H1 (cell line): ENCODE data around the gene GLCE. TPM values are rescaled to one million over a fixed set of nuclear protein-coding genes. Genes with fewer than 3 reads are reported as not detected.

Experiments
- CTCF ChIA-PET: fragments of 300-600 bp; sonication (Branson Sonifier 250); formaldehyde crosslinking; loops from one replicate; lab custom pipeline; 2021; ENCODE audit not compliant: partially characterized antibody; lab: Charles Lee
- POLR2A ChIA-PET: fragments of 300-600 bp; sonication (Branson Sonifier 250); formaldehyde crosslinking; loops from one replicate; lab custom pipeline; 2021; ENCODE audit warnings: inconsistent platforms; ENCODE audit not compliant: partially characterized antibody; lab: Charles Lee
- DNase-seq, 2 experiments: peaks; one replicate each; pipeline versions ENCODE4 v3.0.0 to v3.0.0-alpha.2; 2010 to 2022; ENCODE audit warnings: low spot score in 2 of 2, low read depth in 1 of 2, mixed read lengths in 1 of 2
- FAIRE-seq: peaks from 2 replicates; lab custom pipeline; 2011; peaks lifted over from hg19 to GRCh38; lab: Jason Lieb, UNC
- H2AFZ ChIP-seq: 2 replicates; pipeline ENCODE4 v1.8.1; 2012; ENCODE audit warnings: low read length, inconsistent platforms
- H2AK5ac ChIP-seq: 2 replicates; pipeline ENCODE4 v1.6.1; 2013; ENCODE audit warnings: low read depth, low read length
- H2BK120ac ChIP-seq: replicated peaks from 2 replicates; pipeline ENCODE3; 2013; ENCODE audit warnings: low read depth, low read length, inconsistent platforms
- H2BK12ac ChIP-seq: 2 replicates; pipeline ENCODE4 v1.6.1; 2013; ENCODE audit warnings: low read depth, low read length
- H2BK15ac ChIP-seq: 2 replicates; pipeline ENCODE4 v1.6.1; 2013; ENCODE audit warnings: low read length
- H2BK20ac ChIP-seq: 2 replicates; pipeline ENCODE4 v1.6.1; 2013; ENCODE audit warnings: low read length
- H2BK5ac ChIP-seq: 2 replicates; pipeline ENCODE4 v1.6.1; 2013; ENCODE audit warnings: low read depth, low read length
- H3K14ac ChIP-seq: 2 replicates; pipeline ENCODE4 v1.6.1; 2013; ENCODE audit warnings: inconsistent platforms; ENCODE audit not compliant: insufficient read length
- H3K18ac ChIP-seq: 2 replicates; pipeline ENCODE4 v1.6.1; 2013; ENCODE audit warnings: low read length; ENCODE audit errors: extremely low read depth
- H3K23ac ChIP-seq: 2 replicates; pipeline ENCODE4 v1.6.1; 2013; ENCODE audit warnings: inconsistent platforms; ENCODE audit not compliant: insufficient read length
- H3K23me2 ChIP-seq: 2 replicates; pipeline ENCODE4 v1.6.1; 2013; ENCODE audit warnings: low read depth, low read length
- H3K27ac ChIP-seq: 2 replicates; pipeline ENCODE4 v1.6.1; 2011; ENCODE audit warnings: low read depth, low read length, inconsistent platforms
- H3K27me3 ChIP-seq, 4 experiments: replicated peaks in 1 of 4; 1 replicate in 1 of 4; 2 replicates in 3 of 4; pipeline versions ENCODE4 v1.6.1 to v1.8.1; 2011 to 2013; ENCODE audit warnings: low read length in 3 of 4, mild to moderate bottlenecking in 3 of 4, inconsistent platforms in 2 of 4, mixed read lengths in 2 of 4, moderate library complexity in 1 of 4; ENCODE audit not compliant: control insufficient read depth in 3 of 4, insufficient read depth in 3 of 4; ENCODE audit errors: extremely low read depth in 1 of 4
- H3K36me3 ChIP-seq, 4 experiments: 2 replicates each; pipeline versions ENCODE4 v1.6.1 to v1.8.1; 2011 to 2013; ENCODE audit warnings: mild to moderate bottlenecking in 4 of 4, low read length in 3 of 4, moderate library complexity in 2 of 4, control low read depth in 1 of 4, inconsistent platforms in 1 of 4; ENCODE audit not compliant: insufficient read depth in 4 of 4, control insufficient read depth in 2 of 4
- H3K4ac ChIP-seq: replicated peaks from 2 replicates; pipeline ENCODE3; 2013; ENCODE audit warnings: low read length, low read depth, mixed read lengths, inconsistent platforms; ENCODE audit not compliant: insufficient read length
- H3K4me1 ChIP-seq, 4 experiments: replicated peaks in 1 of 4; 1 replicate in 1 of 4; 2 replicates in 3 of 4; pipeline versions ENCODE4 v1.6.1 to v1.8.1; 2011 to 2013; ENCODE audit warnings: low read length in 3 of 4, inconsistent platforms in 2 of 4, mixed read lengths in 1 of 4; ENCODE audit not compliant: insufficient read depth in 4 of 4, control insufficient read depth in 3 of 4
- H3K4me2 ChIP-seq, 2 experiments: 2 replicates each; pipeline versions ENCODE4 v1.6.1 to v1.8.1; 2011 to 2013; ENCODE audit warnings: low read depth in 2 of 2, low read length in 2 of 2, control low read depth in 1 of 2, inconsistent platforms in 1 of 2, mild to moderate bottlenecking in 1 of 2; ENCODE audit not compliant: insufficient read depth in 1 of 2
- H3K4me3 ChIP-seq, 4 experiments: fragments of 200-600, 300-600 bp in 1 of 4; sonication (generic), shearing (Covaris generic), sonication (Bioruptor Twin) in 1 of 4; 2 replicates each; pipeline versions ENCODE4 v1.5.1 to v1.8.1; 2011 to 2016; ENCODE audit warnings: low read length in 4 of 4, low read depth in 3 of 4, control low read depth in 2 of 4, inconsistent platforms in 2 of 4, mild to moderate bottlenecking in 2 of 4, mixed read lengths in 1 of 4, moderate library complexity in 1 of 4; ENCODE audit not compliant: insufficient read depth in 2 of 4; ENCODE audit errors: extremely low read depth in 1 of 4
- H3K56ac ChIP-seq: replicated peaks from 2 replicates; pipeline ENCODE3; 2013; ENCODE audit warnings: low read depth, mild to moderate bottlenecking, mixed read lengths, low read length, inconsistent platforms; ENCODE audit not compliant: insufficient read length
- H3K79me1 ChIP-seq: 2 replicates; pipeline ENCODE4 v1.6.1; 2013; ENCODE audit warnings: low read depth, low read length, control low read depth
- H3K79me2 ChIP-seq, 2 experiments: 2 replicates each; pipeline versions ENCODE4 v1.6.1 to v1.8.1; 2012 to 2013; ENCODE audit warnings: low read length in 2 of 2, mild to moderate bottlenecking in 2 of 2, inconsistent platforms in 1 of 2; ENCODE audit not compliant: insufficient read depth in 2 of 2, control insufficient read depth in 1 of 2
- H3K9ac ChIP-seq, 4 experiments: replicated peaks in 1 of 4; 1 replicate in 1 of 4; 2 replicates in 3 of 4; pipeline versions ENCODE4 v1.6.1 to v1.8.1; 2011 to 2013; ENCODE audit warnings: low read depth in 3 of 4, low read length in 3 of 4, control low read depth in 2 of 4, mild to moderate bottlenecking in 2 of 4, moderate library complexity in 2 of 4, inconsistent platforms in 1 of 4; ENCODE audit errors: extremely low read depth in 1 of 4
- H3K9me3 ChIP-seq, 2 experiments: 2 replicates each; pipeline versions ENCODE4 v1.6.1 to v1.8.1; 2012 to 2013; ENCODE audit warnings: mild to moderate bottlenecking in 2 of 2, moderate library complexity in 2 of 2, control low read depth in 1 of 2, inconsistent platforms in 1 of 2, low read depth in 1 of 2, low read length in 1 of 2, mixed read lengths in 1 of 2; ENCODE audit not compliant: insufficient read depth in 2 of 2
- H4K20me1 ChIP-seq, 2 experiments: replicated peaks in 1 of 2; 2 replicates each; pipeline versions ENCODE3 to v1.8.1; 2011 to 2013; ENCODE audit warnings: inconsistent platforms in 2 of 2, low read length in 2 of 2, mild to moderate bottlenecking in 1 of 2; ENCODE audit not compliant: insufficient read depth in 2 of 2, control insufficient read depth in 1 of 2
- H4K5ac ChIP-seq: 2 replicates; pipeline ENCODE4 v1.6.1; 2013; ENCODE audit warnings: low read length, low read depth, mixed read lengths, inconsistent platforms; ENCODE audit not compliant: insufficient read length
- H4K8ac ChIP-seq: 2 replicates; pipeline ENCODE4 v1.8.0; 2013; ENCODE audit warnings: mild to moderate bottlenecking, moderate library complexity, low read length, inconsistent platforms; ENCODE audit not compliant: insufficient read depth; ENCODE audit errors: extremely low read depth
- H4K91ac ChIP-seq: replicated peaks from 2 replicates; pipeline ENCODE3; 2013; ENCODE audit warnings: low read length, mixed read lengths, inconsistent platforms; ENCODE audit not compliant: insufficient read length
- GTF2F1 ChIP-seq: IDR thresholded peaks from 2 replicates; pipeline ENCODE4 v1.6.1; 2012; ENCODE audit warnings: low read depth, low read length, improper control_type of control experiment, borderline replicate concordance
- PHF8 ChIP-seq: fragments of 200-600 bp; sonication (generic); conservative IDR thresholded peaks from 2 replicates; pipeline ENCODE4 v1.7.1; 2012; ENCODE audit warnings: low read depth, mild to moderate bottlenecking, inconsistent platforms, low read length, moderate library complexity
- POLR2AphosphoS5 ChIP-seq: IDR thresholded peaks from 2 replicates; pipeline ENCODE4 v1.6.1; 2011; ENCODE audit warnings: low read depth, low read length
- RAD21 ChIP-seq, 2 experiments: IDR thresholded peaks in 1 of 2; conservative IDR thresholded peaks in 1 of 2; 2 replicates each; pipeline ENCODE4 v1.6.1; 2011; ENCODE audit warnings: low read depth in 2 of 2, low read length in 2 of 2, improper control_type of control experiment in 1 of 2, inconsistent platforms in 1 of 2, mild to moderate bottlenecking in 1 of 2, moderate library complexity in 1 of 2
- SAP30 ChIP-seq: fragments of 300-600 bp; sonication (generic); IDR thresholded peaks from 2 replicates; pipeline ENCODE4 v1.7.1; 2012; ENCODE audit warnings: low read length, moderate library complexity, mild to moderate bottlenecking, inconsistent platforms; ENCODE audit not compliant: insufficient read depth, insufficient replicate concordance
- TEAD4 ChIP-seq: IDR thresholded peaks from 2 replicates; pipeline ENCODE4 v1.6.1; 2012; ENCODE audit warnings: low read depth, low read length, inconsistent platforms, mixed read lengths
- WGBS, 2 experiments: shearing (Covaris generic) in 1 of 2; methylation state at CpG; one replicate each; pipeline versions ENCODE4 v1.1.6 to v1.1.7; 2013 to 2015; ENCODE audit warnings: low lambda C conversion rate in 2 of 2, mixed read lengths in 2 of 2, inconsistent platforms in 1 of 2, low coverage in 1 of 2, missing lambda C conversion rate in 1 of 2; ENCODE audit not compliant: insufficient replicate concordance in 2 of 2, insufficient coverage in 1 of 2, insufficient read length in 1 of 2; ENCODE audit errors: extremely low coverage in 1 of 2, missing lambda C conversion rate in 1 of 2; 5-methylcytosine and 5-hydroxymethylcytosine counted together
- polyA plus RNA-seq, 7 experiments: library from polyadenylated mRNA; depleted of rRNA in 3 of 7; stranded (reverse) in 5 of 7; unstranded in 2 of 7; fragments of >200 nt in 5 of 7; fragments of 200-250 nt in 2 of 7; gene quantifications; 1 replicate in 5 of 7; 2 replicates in 1 of 7; 4 replicates in 1 of 7; pipeline versions ENCODE4 v1.2.1 to v1.2.3, GENCODE V29; 2011 to 2013; ENCODE audit warnings: missing spikeins in 2 of 7, mixed read lengths in 2 of 7
- total RNA-seq: library from RNA; stranded (reverse); fragmentation: NEBNext Ultra II Directional; extraction: Animal tissue kit (Norgen Biotek cat#: 25700); gene quantifications from 2 replicates; pipeline ENCODE4 v1.2.1, GENCODE V29; 2021
- TF ChIP-seq, protein P1 (sequence below), 3 experiments: IDR thresholded peaks; 1 replicate in 2 of 3; 2 replicates in 1 of 3; pipeline versions ENCODE4 v1.5.1 to v1.6.1; 2011; ENCODE audit warnings: low read length in 3 of 3, mild to moderate bottlenecking in 3 of 3, inconsistent platforms in 2 of 3, low read depth in 1 of 3, moderate library complexity in 1 of 3; ENCODE audit not compliant: insufficient read depth in 1 of 3; ENCODE audit errors: control extremely low read depth in 1 of 3
- TF ChIP-seq, protein P2 (sequence below): IDR thresholded peaks from 2 replicates; pipeline ENCODE4 v1.6.1; 2012; ENCODE audit warnings: low read length, inconsistent platforms

Gene GLCE
- total and polyA plus RNA-seq, 2 of the 8 experiments (the other 6 are each of a cell fraction or from before 2014, with no cell fraction given) = 17.1 to 22.7 TPM

DNA sequence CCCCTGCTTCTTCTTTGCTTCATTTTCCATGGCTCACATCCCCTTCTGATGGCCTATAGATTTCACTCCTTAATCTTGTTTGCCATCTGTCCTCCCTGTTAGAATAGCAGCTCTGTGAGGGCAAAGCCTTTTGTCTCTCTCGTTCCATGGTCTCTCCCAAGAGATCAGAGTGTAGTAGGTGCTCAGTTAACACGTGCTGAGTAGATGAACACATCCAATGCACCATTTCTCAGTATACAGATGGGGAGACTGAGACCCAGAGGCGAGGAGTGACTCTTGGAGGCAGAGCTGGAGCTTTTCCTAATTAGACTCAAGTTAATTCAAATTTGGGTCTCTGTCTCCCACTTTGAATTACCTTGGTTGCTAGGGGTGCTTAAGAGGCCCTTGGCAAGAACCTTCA is 142.5 kb downstream of the GLCE start:
- Histone ChIP-seq H3K79me1 (peaks cover 3% of the 10 kb centered on the region), H2AFZ (no peak overlapping the region), H2BK5ac (no peak overlapping the region), H3K14ac (no peak overlapping the region), H4K8ac (no peak overlapping the region), H3K4ac (no peak overlapping the region), H3K4me1 (peaks cover 5 to 20% (median 12%) of the 10 kb centered on the region in 4 experiments), H2AK5ac (0 out of 2 replicates have a peak overlapping the region, but pooled peaks have one; percentile 48), H3K27ac (no peak overlapping the region), H3K18ac (peak overlapping the region; percentile 32), H3K27me3 (peaks cover 7 to 27% (median 18%) of the 10 kb centered on the region in 4 experiments), H3K23ac (no peak overlapping the region), H2BK20ac (no peak overlapping the region), H3K36me3 (no peaks in the 10 kb centered on the region; a peak in 2 of 8 replicates), H2BK15ac (no peak overlapping the region), H2BK12ac (no peak overlapping the region), H3K9me3 (no peaks in the 10 kb centered on the region), H4K91ac (no peak overlapping the region), H4K20me1 (no peaks in the 10 kb centered on the region), H3K4me3 (no peak overlapping the region), H2BK120ac (no peak overlapping the region), H3K23me2 (peaks cover 15% of the 10 kb centered on the region; the same call in 1 of the 2 replicates), H3K79me2 (no peaks in the 10 kb centered on the region), H3K4me2 (no peak overlapping the region), H3K9ac (no peak overlapping the region), H4K5ac (no peak overlapping the region), H3K56ac (no peak overlapping the region)
- ChIA-PET POLR2A (no interaction called here), CTCF (interaction anchor here (0.6 to 4.2 kb wide), 20 partner anchors 11 to 257 kb away, joined by 3 to 26 read pairs (median 4); no protein-coding TSS in a partner anchor)
- no peak for FAIRE-seq
- no peak for DNase-seq
- 63% methylated on average over 3 of the region's 3 CpGs; no CpG with 5 or more reads in 1 of the 2 experiments for WGBS, 2 experiments
- TF ChIP-seq RAD21 (IDR thresholded peaks at IDR 0.05 in 1 of 2, conservative IDR thresholded peaks at IDR 0.05 in 1 of 2; ENCODE audit: low read depth in 2 of 2, low read length in 2 of 2) = no peak
- no peak for TF ChIP-seq PHF8
- TF ChIP-seq, protein P1, sequence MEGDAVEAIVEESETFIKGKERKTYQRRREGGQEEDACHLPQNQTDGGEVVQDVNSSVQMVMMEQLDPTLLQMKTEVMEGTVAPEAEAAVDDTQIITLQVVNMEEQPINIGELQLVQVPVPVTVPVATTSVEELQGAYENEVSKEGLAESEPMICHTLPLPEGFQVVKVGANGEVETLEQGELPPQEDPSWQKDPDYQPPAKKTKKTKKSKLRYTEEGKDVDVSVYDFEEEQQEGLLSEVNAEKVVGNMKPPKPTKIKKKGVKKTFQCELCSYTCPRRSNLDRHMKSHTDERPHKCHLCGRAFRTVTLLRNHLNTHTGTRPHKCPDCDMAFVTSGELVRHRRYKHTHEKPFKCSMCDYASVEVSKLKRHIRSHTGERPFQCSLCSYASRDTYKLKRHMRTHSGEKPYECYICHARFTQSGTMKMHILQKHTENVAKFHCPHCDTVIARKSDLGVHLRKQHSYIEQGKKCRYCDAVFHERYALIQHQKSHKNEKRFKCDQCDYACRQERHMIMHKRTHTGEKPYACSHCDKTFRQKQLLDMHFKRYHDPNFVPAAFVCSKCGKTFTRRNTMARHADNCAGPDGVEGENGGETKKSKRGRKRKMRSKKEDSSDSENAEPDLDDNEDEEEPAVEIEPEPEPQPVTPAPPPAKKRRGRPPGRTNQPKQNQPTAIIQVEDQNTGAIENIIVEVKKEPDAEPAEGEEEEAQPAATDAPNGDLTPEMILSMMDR (IDR thresholded peaks at IDR 0.05; ENCODE audit: control extremely low read depth in 1 of 3, insufficient read depth in 1 of 3, low read depth in 1 of 3, low read length in 3 of 3) = no peak
- no peak for TF ChIP-seq GTF2F1
- no peak for TF ChIP-seq SAP30
- TF ChIP-seq, protein P2, sequence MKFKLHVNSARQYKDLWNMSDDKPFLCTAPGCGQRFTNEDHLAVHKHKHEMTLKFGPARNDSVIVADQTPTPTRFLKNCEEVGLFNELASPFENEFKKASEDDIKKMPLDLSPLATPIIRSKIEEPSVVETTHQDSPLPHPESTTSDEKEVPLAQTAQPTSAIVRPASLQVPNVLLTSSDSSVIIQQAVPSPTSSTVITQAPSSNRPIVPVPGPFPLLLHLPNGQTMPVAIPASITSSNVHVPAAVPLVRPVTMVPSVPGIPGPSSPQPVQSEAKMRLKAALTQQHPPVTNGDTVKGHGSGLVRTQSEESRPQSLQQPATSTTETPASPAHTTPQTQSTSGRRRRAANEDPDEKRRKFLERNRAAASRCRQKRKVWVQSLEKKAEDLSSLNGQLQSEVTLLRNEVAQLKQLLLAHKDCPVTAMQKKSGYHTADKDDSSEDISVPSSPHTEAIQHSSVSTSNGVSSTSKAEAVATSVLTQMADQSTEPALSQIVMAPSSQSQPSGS = no peak
- TF ChIP-seq TEAD4 = no peak
- no peak for TF ChIP-seq POLR2AphosphoS5
